Psoas muscle (tissue), 8 donors: ENCODE measurements around the gene UBE2Q1. TPM values are rescaled to one million over a fixed set of nuclear protein-coding genes. Genes with fewer than 3 reads are reported as not detected.

Experiments
- ATAC-seq, 4 donors: fragments of 200-7000 bp; cut with Tn5 transposase; one replicate each; pipeline ENCODE4 v1.9.1; 2020; ENCODE audit warnings: moderate library complexity in 3 of 4, mild to moderate bottlenecking in 2 of 4
- DNase-seq, 2 donors: peaks; one replicate each; pipeline ENCODE4 v3.0.0-alpha.2; 2020
- H3K27ac ChIP-seq: fragments of 200-600 bp; one replicate; pipeline ENCODE4 v1.8.0; 2022
- H3K27me3 ChIP-seq, 3 donors: fragments of 200-600 bp in 1 of 3; one replicate each; pipeline versions ENCODE4 v1.6.1 to v1.8.0; 2013 to 2022; ENCODE audit warnings: low read length in 2 of 3, mild to moderate bottlenecking in 2 of 3, moderate library complexity in 1 of 3; ENCODE audit not compliant: insufficient read depth in 3 of 3
- H3K36me3 ChIP-seq, 2 donors: fragments of 200-600 bp in 1 of 2; one replicate each; pipeline versions ENCODE4 v1.6.1 to v1.8.0; 2013 to 2022; ENCODE audit warnings: low read depth in 1 of 2, mild to moderate bottlenecking in 1 of 2, moderate library complexity in 1 of 2; ENCODE audit not compliant: insufficient read depth in 1 of 2
- H3K4me1 ChIP-seq: fragments of 200-600 bp; one replicate; pipeline ENCODE4 v1.8.0; 2022
- H3K4me3 ChIP-seq: fragments of 200-600 bp; one replicate; pipeline ENCODE4 v1.8.0; 2022; ENCODE audit warnings: mild to moderate bottlenecking
- H3K9me3 ChIP-seq: fragments of 200-600 bp; one replicate; pipeline ENCODE4 v1.8.0; 2022
- CTCF ChIP-seq: fragments of 200-600 bp; IDR thresholded peaks from one replicate; pipeline ENCODE4 v1.8.0; 2022; ENCODE audit warnings: antibody characterized with exemption
- WGBS, 3 donors: extraction: QIAGEN DNeasy Blood & Tissue Kit; methylation state at CpG; one replicate each; pipeline versions ENCODE4 v1.1.6 to v1.1.7; 2013; 5-methylcytosine and 5-hydroxymethylcytosine counted together
- intact Hi-C, 2 donors: fragments of 100-400 bp; cut with DNase I; formaldehyde crosslinking; loops; one replicate each; pipeline versions ENCODE4 v1.11.0 to v1.14.2; 2022
- polyA plus RNA-seq, 3 donors: library from polyadenylated mRNA; stranded (reverse); fragments of 200-250 nt; gene quantifications; one replicate each; pipeline ENCODE4 v1.2.3, GENCODE V29; 2013
- total RNA-seq, 4 donors: library from RNA; stranded (reverse); fragmentation: NEBNext Ultra II Directional in 2 of 4; extraction: Animal tissue kit (Norgen Biotek cat#: 25700) in 2 of 4; gene quantifications; one replicate each; pipeline versions ENCODE4 v1.2.1 to v1.2.4, GENCODE V29; 2021 to 2023
- donor health status: healthy with polysubstance abuse.
- donor health status: DM: no; HTN: no; CAD: no; lungs with moderate emphysema.
- donor health status: Bipolar disorder and iron deficiency.
- donor health status: healthy.
- donor health status: DM: yes; HTN: yes; CAD: no.
- donor health status: DM: no; HTN: no; CAD: no.
- donor health status: DM: no; HTN: no; CAD: no.
- donor health status: DM: yes; HTN: yes; CAD: no.

UBE2Q1 gene
- total and polyA plus RNA-seq, 7 donors = 34.0 to 65.5 (median 50.8) TPM

GRCh38 chr1:154594811-154595210 lies 36.3 kb upstream of the UBE2Q1 start:
- 88 to 93% (median 92%) methylated on average over 7 of the region's 7 CpGs for WGBS, 3 donors
- intact Hi-C loops = no loop called here
- no peak for TF ChIP-seq CTCF

GRCh38 chr1:154593390-154593789 lies 34.9 kb upstream of the UBE2Q1 start:
- TF ChIP-seq CTCF = no peak
- H3K4me3 ChIP-seq = no peak overlapping the region
- H3K4me1 ChIP-seq = no peaks in the 10 kb centered on the region
- no peak for ATAC-seq
- intact Hi-C loops = loop anchor here in 1 of 2 donors (1.0 kb wide), 1 partner anchor 19 kb away; no protein-coding TSS in a partner anchor
- no peaks in the 10 kb centered on the region for H3K9me3 ChIP-seq
- peaks cover 19 to 98% of the 10 kb centered on the region in 2 donors for H3K36me3 ChIP-seq
- no peak for DNase-seq
- H3K27ac ChIP-seq = no peak overlapping the region
- no peaks in the 10 kb centered on the region for H3K27me3 ChIP-seq

More at GRCh38 chr1:154594811-154595210, 36.3 kb upstream of the UBE2Q1 start:
- no peak overlapping the region for H3K4me3 ChIP-seq
- DNase-seq (no peak), ATAC-seq (no peak)
- no peaks in the 10 kb centered on the region for H3K27me3 ChIP-seq
- no peak overlapping the region for H3K27ac ChIP-seq
- H3K36me3 ChIP-seq = peaks cover 19 to 96% of the 10 kb centered on the region in 2 donors
- peaks cover 7% of the 10 kb centered on the region for H3K4me1 ChIP-seq
- H3K9me3 ChIP-seq = no peaks in the 10 kb centered on the region

GRCh38 chr1:154591206-154591605 lies 32.7 kb upstream of the UBE2Q1 start:
- no peak for TF ChIP-seq CTCF
- ATAC-seq (no peak), DNase-seq (no peak)
- Histone ChIP-seq H3K27me3 (no peaks in the 10 kb centered on the region), H3K9me3 (no peaks in the 10 kb centered on the region), H3K27ac (no peak overlapping the region), H3K4me1 (no peaks in the 10 kb centered on the region), H3K36me3 (peaks cover 11 to 98% of the 10 kb centered on the region in 2 donors), H3K4me3 (no peak overlapping the region)
- intact Hi-C loops = no loop called here
- 94 to 95% (median 95%) methylated on average over 7 of the region's 7 CpGs for WGBS, 3 donors

GRCh38 chr1:154590756-154591155 lies 32.3 kb upstream of the UBE2Q1 start:
- Histone ChIP-seq H3K36me3 (peaks cover 9 to 98% of the 10 kb centered on the region in 2 donors), H3K4me3 (no peak overlapping the region), H3K4me1 (no peaks in the 10 kb centered on the region), H3K9me3 (no peaks in the 10 kb centered on the region), H3K27ac (no peak overlapping the region), H3K27me3 (no peaks in the 10 kb centered on the region)
- ATAC-seq = no peak
- no peak for DNase-seq
- intact Hi-C loops = no loop called here
- WGBS, 3 donors = 91 to 94% (median 93%) methylated on average over 5 of the region's 5 CpGs
- no peak for TF ChIP-seq CTCF

DNA sequence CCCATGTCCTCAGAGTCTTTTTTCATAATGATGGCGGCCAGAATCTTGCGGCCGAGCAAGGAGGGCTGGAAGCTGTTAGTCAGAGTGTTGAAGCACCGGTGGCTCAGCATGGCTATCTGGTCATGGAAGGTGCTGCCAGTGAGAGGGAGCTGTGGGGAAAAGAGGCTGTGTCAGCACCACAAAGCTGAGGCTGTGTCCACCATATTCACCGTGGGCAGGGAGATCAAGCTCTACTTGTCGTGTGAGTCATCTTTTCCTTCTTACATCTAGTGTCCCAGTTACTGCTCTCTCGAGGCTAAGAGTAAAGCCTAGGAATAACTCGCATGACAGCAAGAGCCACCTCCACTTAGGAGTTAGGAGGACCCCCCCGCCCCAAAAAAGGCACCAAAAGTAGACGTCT lies 31.3 kb upstream of the UBE2Q1 start:
- intact Hi-C loops = loop anchor here in 1 of 2 donors (5.0 kb wide), 1 partner anchor 303 kb away; no protein-coding TSS in a partner anchor
- 70 to 78% (median 78%) methylated on average over 10 of the region's 10 CpGs for WGBS, 3 donors
- no peak for ATAC-seq
- Histone ChIP-seq H3K27me3 (no peaks in the 10 kb centered on the region), H3K4me1 (no peaks in the 10 kb centered on the region), H3K27ac (no peak overlapping the region), H3K9me3 (no peaks in the 10 kb centered on the region), H3K36me3 (peaks cover 14 to 98% of the 10 kb centered on the region in 2 donors), H3K4me3 (no peak overlapping the region)
- TF ChIP-seq CTCF = no peak
- no peak for DNase-seq
